Measurements from ENCODE around the gene INSRR. TPM values are rescaled to one million over a fixed set of nuclear protein-coding genes. Genes with fewer than 3 reads are reported as not detected.

Gene INSRR
- total RNA-seq, 4 donors from 2014 or later = not detected

DNA sequence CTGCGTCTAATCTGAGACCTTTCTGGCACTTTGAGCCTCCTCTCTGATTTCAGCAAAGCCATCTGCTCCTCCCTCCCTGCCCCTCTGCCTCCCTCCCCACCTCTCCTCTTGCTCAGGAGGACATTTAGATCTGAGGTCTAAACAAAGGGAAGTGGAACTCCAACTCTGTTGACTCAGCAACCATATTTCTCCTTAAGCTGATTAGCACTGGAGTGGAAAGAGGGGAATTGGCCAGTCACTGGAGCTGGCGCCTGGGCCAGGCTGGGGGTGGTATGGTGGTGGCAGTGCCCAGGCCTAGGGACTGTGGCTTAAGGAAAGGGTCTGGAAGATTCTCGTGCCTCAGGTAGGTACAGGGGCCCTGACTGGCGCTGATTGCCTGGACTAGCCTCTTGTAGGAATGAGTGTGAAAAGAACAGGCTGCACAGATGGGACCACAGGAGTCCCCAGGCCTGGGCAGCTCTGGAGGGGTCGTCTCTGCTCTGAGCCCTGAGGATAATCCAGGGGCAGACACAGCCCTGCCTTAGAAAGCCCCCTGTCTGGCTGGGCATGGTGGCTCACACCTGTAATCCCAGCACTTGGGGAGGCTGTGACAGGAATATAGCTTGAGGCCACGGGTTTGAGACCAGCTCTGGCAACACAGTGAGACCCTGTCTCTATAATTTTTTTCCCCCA, 54.2 kb downstream of the INSRR start:
- no peak for DNase-seq (ENCODE audit: extremely low spot score)
- no peaks in the 10 kb centered on the region for H3K27me3 ChIP-seq
- WGBS = 50% methylated on average over 4 of the region's 6 CpGs
- TF ChIP-seq EP300 (IDR thresholded peaks at IDR 0.05) (no peak), POLR2A (IDR thresholded peaks at IDR 0.05; ENCODE audit: low read depth) (no peak), POLR2AphosphoS5 (IDR thresholded peaks at IDR 0.05) (no peak)
- TF ChIP-seq, protein P1, sequence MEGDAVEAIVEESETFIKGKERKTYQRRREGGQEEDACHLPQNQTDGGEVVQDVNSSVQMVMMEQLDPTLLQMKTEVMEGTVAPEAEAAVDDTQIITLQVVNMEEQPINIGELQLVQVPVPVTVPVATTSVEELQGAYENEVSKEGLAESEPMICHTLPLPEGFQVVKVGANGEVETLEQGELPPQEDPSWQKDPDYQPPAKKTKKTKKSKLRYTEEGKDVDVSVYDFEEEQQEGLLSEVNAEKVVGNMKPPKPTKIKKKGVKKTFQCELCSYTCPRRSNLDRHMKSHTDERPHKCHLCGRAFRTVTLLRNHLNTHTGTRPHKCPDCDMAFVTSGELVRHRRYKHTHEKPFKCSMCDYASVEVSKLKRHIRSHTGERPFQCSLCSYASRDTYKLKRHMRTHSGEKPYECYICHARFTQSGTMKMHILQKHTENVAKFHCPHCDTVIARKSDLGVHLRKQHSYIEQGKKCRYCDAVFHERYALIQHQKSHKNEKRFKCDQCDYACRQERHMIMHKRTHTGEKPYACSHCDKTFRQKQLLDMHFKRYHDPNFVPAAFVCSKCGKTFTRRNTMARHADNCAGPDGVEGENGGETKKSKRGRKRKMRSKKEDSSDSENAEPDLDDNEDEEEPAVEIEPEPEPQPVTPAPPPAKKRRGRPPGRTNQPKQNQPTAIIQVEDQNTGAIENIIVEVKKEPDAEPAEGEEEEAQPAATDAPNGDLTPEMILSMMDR (IDR thresholded peaks at IDR 0.05) = no peak
- no peak overlapping the region for H3K4me3 ChIP-seq
- no peaks in the 10 kb centered on the region for H3K9me3 ChIP-seq
- H3K36me3 ChIP-seq = peaks cover 14 to 29% (median 22%) of the 10 kb centered on the region in 4 donors
- no peak overlapping the region for H3K27ac ChIP-seq (replicated peaks in 1 of 4)
- intact Hi-C loops (cut with DNase I) = no loop called here
- peaks cover 29 to 40% (median 31%) of the 10 kb centered on the region in 4 donors for H3K4me1 ChIP-seq

DNA sequence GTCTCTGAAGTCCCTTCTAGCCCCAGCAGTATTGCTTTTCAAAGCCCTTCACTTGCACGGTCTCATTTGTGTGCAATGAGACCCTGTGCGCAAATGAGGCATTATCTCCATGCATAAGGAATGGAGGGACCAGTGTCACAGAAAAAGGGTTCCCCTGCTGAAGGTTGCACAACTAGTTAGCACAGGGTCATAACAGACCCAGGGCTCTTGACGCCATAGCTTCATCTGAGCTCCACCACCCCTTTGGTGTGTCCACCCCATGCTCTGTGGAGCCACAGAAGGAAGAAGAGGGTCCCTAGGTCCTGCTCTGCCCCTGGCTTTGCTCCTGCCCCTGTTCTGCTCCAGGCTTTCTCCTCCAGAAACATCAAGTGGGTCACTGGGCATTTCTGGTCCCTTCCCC, 54.9 kb downstream of the INSRR start:
- 85% methylated on average over 3 of the region's 3 CpGs for WGBS
- DNase-seq (ENCODE audit: extremely low spot score) = no peak
- no peaks in the 10 kb centered on the region for H3K27me3 ChIP-seq
- H3K4me1 ChIP-seq = peaks cover 29 to 40% (median 31%) of the 10 kb centered on the region in 4 donors
- TF ChIP-seq EP300 (IDR thresholded peaks at IDR 0.05) (no peak), POLR2A (IDR thresholded peaks at IDR 0.05; ENCODE audit: low read depth) (no peak), POLR2AphosphoS5 (IDR thresholded peaks at IDR 0.05) (no peak)
- TF ChIP-seq, protein P1 (IDR thresholded peaks at IDR 0.05) = no peak
- no peak overlapping the region for H3K27ac ChIP-seq (replicated peaks in 1 of 4)
- H3K9me3 ChIP-seq = no peaks in the 10 kb centered on the region
- intact Hi-C loops (cut with DNase I) = no loop called here
- H3K4me3 ChIP-seq = no peak overlapping the region
- peaks cover 15 to 33% (median 28%) of the 10 kb centered on the region in 4 donors for H3K36me3 ChIP-seq

DNA sequence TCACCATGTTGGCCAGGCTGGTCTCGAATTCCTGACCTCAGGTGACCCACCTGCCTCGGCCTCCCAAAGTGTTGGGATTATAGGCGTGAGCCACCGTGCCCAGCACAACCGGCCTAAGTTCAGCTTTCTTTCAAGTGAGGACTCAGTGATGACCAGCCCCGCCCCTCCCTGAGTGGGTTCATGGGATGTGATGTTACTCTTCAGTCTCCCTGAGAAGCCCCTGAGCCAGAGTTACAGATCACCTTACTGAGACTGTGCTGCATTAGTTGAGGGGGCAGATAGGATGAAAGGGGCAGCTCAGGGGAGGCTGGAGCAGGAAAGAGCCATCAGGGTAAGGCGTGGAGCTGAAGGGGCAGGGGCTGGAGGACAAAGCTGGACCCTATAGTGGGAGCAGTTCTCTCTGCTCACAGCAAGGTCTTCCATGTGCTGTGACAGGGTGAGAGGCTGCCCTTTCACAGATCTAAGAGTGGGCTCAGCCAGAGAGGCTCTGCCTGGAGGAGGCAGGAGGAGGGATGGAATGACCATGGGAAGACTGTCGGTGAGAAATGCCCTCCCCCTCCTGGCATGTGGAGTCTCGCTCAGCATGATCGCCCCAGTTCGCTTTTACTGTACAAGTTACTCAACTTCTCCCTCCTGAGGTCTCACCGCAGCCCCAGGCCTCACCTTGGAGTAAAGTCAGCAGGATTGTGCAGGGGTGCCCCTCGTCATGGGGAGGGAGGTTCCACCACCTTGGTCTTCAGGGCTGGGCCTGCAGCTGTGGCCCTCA, 55.6 kb downstream of the INSRR start:
- WGBS = 93% methylated on average over 11 of the region's 13 CpGs
- intact Hi-C loops (cut with DNase I) = no loop called here
- H3K27ac ChIP-seq (replicated peaks in 1 of 4) = no peak overlapping the region
- no peaks in the 10 kb centered on the region for H3K27me3 ChIP-seq
- H3K36me3 ChIP-seq = peaks cover 17 to 40% (median 36%) of the 10 kb centered on the region in 4 donors
- peaks cover 29 to 40% (median 31%) of the 10 kb centered on the region in 4 donors for H3K4me1 ChIP-seq
- TF ChIP-seq, protein P1 (IDR thresholded peaks at IDR 0.05) = no peak
- TF ChIP-seq POLR2A (IDR thresholded peaks at IDR 0.05; ENCODE audit: low read depth) (no peak), POLR2AphosphoS5 (IDR thresholded peaks at IDR 0.05) (no peak), EP300 (IDR thresholded peaks at IDR 0.05) (no peak)
- H3K4me3 ChIP-seq = no peak overlapping the region
- no peaks in the 10 kb centered on the region for H3K9me3 ChIP-seq
- DNase-seq (ENCODE audit: extremely low spot score) = no peak

DNA sequence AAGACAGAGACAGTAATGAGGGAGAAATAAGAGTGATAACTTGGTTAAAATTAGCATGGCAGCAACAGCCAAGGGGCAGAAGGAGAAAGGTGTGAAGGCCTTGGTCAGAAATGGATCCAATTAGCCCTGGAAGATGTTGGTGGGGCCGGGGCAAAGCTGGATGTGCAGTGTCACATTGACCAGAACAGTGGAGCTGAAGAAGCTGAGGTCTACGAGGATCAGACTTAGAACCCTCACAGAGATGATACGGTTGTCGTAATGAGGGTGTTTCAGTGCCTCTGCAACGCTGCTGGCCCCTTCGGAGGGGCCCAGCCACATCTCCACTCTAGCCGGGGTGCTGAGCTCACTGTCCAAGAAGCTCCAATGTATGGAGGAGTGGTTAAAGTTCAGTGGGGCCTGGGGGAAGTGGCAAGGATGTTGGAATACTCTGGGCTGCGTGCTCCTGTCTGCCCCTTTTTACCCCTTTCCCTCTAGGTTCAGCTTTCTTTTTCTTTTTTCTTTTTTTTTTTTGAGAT, 56.4 kb downstream of the INSRR start:
- Histone ChIP-seq H3K4me3 (no peak overlapping the region), H3K36me3 (peaks cover 25 to 48% (median 44%) of the 10 kb centered on the region in 4 donors), H3K9me3 (no peaks in the 10 kb centered on the region), H3K27me3 (no peaks in the 10 kb centered on the region), H3K27ac (replicated peaks in 1 of 4) (no peak overlapping the region), H3K4me1 (peaks cover 29 to 40% (median 31%) of the 10 kb centered on the region in 4 donors)
- intact Hi-C loops (cut with DNase I) = no loop called here
- 92% methylated on average over 8 of the region's 8 CpGs for WGBS
- TF ChIP-seq EP300 (IDR thresholded peaks at IDR 0.05) (no peak), POLR2AphosphoS5 (IDR thresholded peaks at IDR 0.05) (no peak), POLR2A (IDR thresholded peaks at IDR 0.05; ENCODE audit: low read depth) (no peak)
- TF ChIP-seq, protein P1 (IDR thresholded peaks at IDR 0.05) = no peak
- no peak for DNase-seq (ENCODE audit: extremely low spot score)

Data from esophagus muscularis mucosa (tissue), 4 donors.